ENCODE data around the gene CDH12.
"Not testable (repeated sequence)": the region's sequence is repeated elsewhere in the genome, so short reads cannot be mapped to it uniquely, and the experiment has no call there.

The CDH12 gene

GRCh38 chr5:22258139-22258538, 595.0 kb downstream of the CDH12 start:
- no peak for DNase-seq

GRCh38 chr5:22250528-22250927, 602.6 kb downstream of the CDH12 start:
- DNase-seq = peak; percentile 15 to 57

GRCh38 chr5:22249209-22249729, 603.9 kb downstream of the CDH12 start:
- peak in 1 of 2 experiments; percentile 14 for DNase-seq

GRCh38 chr5:22245770-22246169, 607.4 kb downstream of the CDH12 start:
- no peak for DNase-seq

GRCh38 chr5:22242532-22242931, 610.6 kb downstream of the CDH12 start:
- no peak for DNase-seq

GRCh38 chr5:22238047-22238446, 615.1 kb downstream of the CDH12 start:
- no peak for DNase-seq

GRCh38 chr5:22226423-22226822, 626.7 kb downstream of the CDH12 start:
- no peak for DNase-seq

- no peak for DNase-seq
Measured at GRCh38 chr5:22223079-22223478, 630.1 kb downstream of the CDH12 start.

- peak; percentile 6 to 12 for DNase-seq
Measured at GRCh38 chr5:22213703-22214495, 639.2 kb downstream of the CDH12 start.

- DNase-seq = not testable (repeated sequence)
Measured at GRCh38 chr5:22212254-22212991, 640.7 kb downstream of the CDH12 start.

GRCh38 chr5:22208463-22208862, 644.7 kb downstream of the CDH12 start:
- not testable (repeated sequence) for DNase-seq

GRCh38 chr5:22188651-22189050, 664.5 kb downstream of the CDH12 start:
- DNase-seq = not testable (repeated sequence)

GRCh38 chr5:22187632-22188228, 665.4 kb downstream of the CDH12 start:
- peak in 1 of 2 experiments; percentile 29 for DNase-seq

GRCh38 chr5:22169226-22169625, 683.9 kb downstream of the CDH12 start:
- DNase-seq = not testable (repeated sequence)

- not testable (repeated sequence) for DNase-seq
Measured at GRCh38 chr5:22168704-22169103, 684.4 kb downstream of the CDH12 start.

- DNase-seq = not testable (repeated sequence)
Measured at GRCh38 chr5:22165931-22166330, 687.2 kb downstream of the CDH12 start.

GRCh38 chr5:22164910-22165748, 688.0 kb downstream of the CDH12 start:
- DNase-seq = not testable (repeated sequence)

GRCh38 chr5:22156953-22157352, 696.2 kb downstream of the CDH12 start:
- DNase-seq = not testable (repeated sequence)

- DNase-seq = not testable (repeated sequence)
Measured at GRCh38 chr5:22154779-22155178, 698.4 kb downstream of the CDH12 start.

- not testable (repeated sequence) for DNase-seq
Measured at GRCh38 chr5:22151801-22152200, 701.3 kb downstream of the CDH12 start.

GRCh38 chr5:22140418-22140817, 712.7 kb downstream of the CDH12 start:
- DNase-seq = not testable (repeated sequence)

GRCh38 chr5:22139662-22140300, 713.4 kb downstream of the CDH12 start:
- not testable (repeated sequence) for DNase-seq
